Measurements from ENCODE around the gene ZBED1. TPM values are rescaled to one million over a fixed set of nuclear protein-coding genes. Genes with fewer than 3 reads are reported as not detected.
"Not testable (repeated sequence)": the region's sequence is repeated elsewhere in the genome, so short reads cannot be mapped to it uniquely, and the experiment has no call there.

Gene ZBED1
- total RNA-seq, 4 donors from 2014 or later: 37.2 to 41.1 (median 39.4) TPM

GRCh38 chrX:2507196-2507595 is 6.4 kb upstream of the ZBED1 start:
- Histone ChIP-seq H3K4me1 (no peaks in the 10 kb centered on the region), H3K27ac (no peak overlapping the region), H3K4me3 (no peak overlapping the region), H3K9me3 (no peaks in the 10 kb centered on the region), H3K36me3 (no peaks in the 10 kb centered on the region), H3K27me3 (no peaks in the 10 kb centered on the region)
- WGBS, 2 donors (ENCODE audit: low coverage in 1 of 2): 85 to 89% methylated on average over 3 of the region's 3 CpGs
- TF ChIP-seq EP300 (IDR thresholded peaks at IDR 0.05): no peak
- TF ChIP-seq POLR2A (IDR thresholded peaks at IDR 0.05): no peak
- TF ChIP-seq, protein P1, sequence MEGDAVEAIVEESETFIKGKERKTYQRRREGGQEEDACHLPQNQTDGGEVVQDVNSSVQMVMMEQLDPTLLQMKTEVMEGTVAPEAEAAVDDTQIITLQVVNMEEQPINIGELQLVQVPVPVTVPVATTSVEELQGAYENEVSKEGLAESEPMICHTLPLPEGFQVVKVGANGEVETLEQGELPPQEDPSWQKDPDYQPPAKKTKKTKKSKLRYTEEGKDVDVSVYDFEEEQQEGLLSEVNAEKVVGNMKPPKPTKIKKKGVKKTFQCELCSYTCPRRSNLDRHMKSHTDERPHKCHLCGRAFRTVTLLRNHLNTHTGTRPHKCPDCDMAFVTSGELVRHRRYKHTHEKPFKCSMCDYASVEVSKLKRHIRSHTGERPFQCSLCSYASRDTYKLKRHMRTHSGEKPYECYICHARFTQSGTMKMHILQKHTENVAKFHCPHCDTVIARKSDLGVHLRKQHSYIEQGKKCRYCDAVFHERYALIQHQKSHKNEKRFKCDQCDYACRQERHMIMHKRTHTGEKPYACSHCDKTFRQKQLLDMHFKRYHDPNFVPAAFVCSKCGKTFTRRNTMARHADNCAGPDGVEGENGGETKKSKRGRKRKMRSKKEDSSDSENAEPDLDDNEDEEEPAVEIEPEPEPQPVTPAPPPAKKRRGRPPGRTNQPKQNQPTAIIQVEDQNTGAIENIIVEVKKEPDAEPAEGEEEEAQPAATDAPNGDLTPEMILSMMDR (IDR thresholded peaks at IDR 0.05): no peak
- TF ChIP-seq POLR2AphosphoS5 (IDR thresholded peaks at IDR 0.05): no peak
- ATAC-seq: no peak

- H3K36me3 ChIP-seq, H3K9me3 ChIP-seq, H3K4me1 ChIP-seq, H3K27me3 ChIP-seq, H3K4me3 ChIP-seq, ATAC-seq, H3K27ac ChIP-seq: not testable (repeated sequence)
- 90 to 96% methylated on average over 3 to 8 of the region's 8 CpGs for WGBS, 2 donors (ENCODE audit: low coverage in 1 of 2)
Measured at GRCh38 chrX:2505341-2505740, 4.6 kb upstream of the ZBED1 start.

GRCh38 chrX:2504706-2505332 is 4.0 kb upstream of the ZBED1 start:
- Histone ChIP-seq H3K4me3 (no peak overlapping the region), H3K9me3 (no peaks in the 10 kb centered on the region), H3K36me3 (no peaks in the 10 kb centered on the region), H3K4me1 (peaks cover 0 to 10% (median 0%) of the 10 kb centered on the region in 3 donors), H3K27me3 (no peaks in the 10 kb centered on the region), H3K27ac (no peak overlapping the region)
- TF ChIP-seq, protein P1 (IDR thresholded peaks at IDR 0.05): no peak
- TF ChIP-seq POLR2AphosphoS5 (IDR thresholded peaks at IDR 0.05) (no peak), EP300 (IDR thresholded peaks at IDR 0.05) (no peak), POLR2A (IDR thresholded peaks at IDR 0.05) (no peak)
- no peak for ATAC-seq
- WGBS, 2 donors (ENCODE audit: low coverage in 1 of 2): 57 to 67% methylated on average over 4 to 5 of the region's 7 CpGs

GRCh38 chrX:2503591-2504500 is 3.1 kb upstream of the ZBED1 start:
- H3K27me3 ChIP-seq: no peaks in the 10 kb centered on the region
- H3K36me3 ChIP-seq: no peaks in the 10 kb centered on the region
- no peak overlapping the region for H3K27ac ChIP-seq
- TF ChIP-seq, protein P1 (IDR thresholded peaks at IDR 0.05): no peak
- TF ChIP-seq EP300 (IDR thresholded peaks at IDR 0.05): no peak
- no peak for TF ChIP-seq POLR2AphosphoS5 (IDR thresholded peaks at IDR 0.05)
- no peak for TF ChIP-seq POLR2A (IDR thresholded peaks at IDR 0.05)
- H3K9me3 ChIP-seq: no peaks in the 10 kb centered on the region
- H3K4me3 ChIP-seq: no peak overlapping the region
- 78 to 94% methylated on average over 3 of the region's 13 CpGs for whole genome bisulfite sequencing, 2 donors (ENCODE audit: low coverage in 1 of 2)
- ATAC-seq: no peak
- peaks cover 3 to 19% (median 6%) of the 10 kb centered on the region in 3 donors for H3K4me1 ChIP-seq

DNA sequence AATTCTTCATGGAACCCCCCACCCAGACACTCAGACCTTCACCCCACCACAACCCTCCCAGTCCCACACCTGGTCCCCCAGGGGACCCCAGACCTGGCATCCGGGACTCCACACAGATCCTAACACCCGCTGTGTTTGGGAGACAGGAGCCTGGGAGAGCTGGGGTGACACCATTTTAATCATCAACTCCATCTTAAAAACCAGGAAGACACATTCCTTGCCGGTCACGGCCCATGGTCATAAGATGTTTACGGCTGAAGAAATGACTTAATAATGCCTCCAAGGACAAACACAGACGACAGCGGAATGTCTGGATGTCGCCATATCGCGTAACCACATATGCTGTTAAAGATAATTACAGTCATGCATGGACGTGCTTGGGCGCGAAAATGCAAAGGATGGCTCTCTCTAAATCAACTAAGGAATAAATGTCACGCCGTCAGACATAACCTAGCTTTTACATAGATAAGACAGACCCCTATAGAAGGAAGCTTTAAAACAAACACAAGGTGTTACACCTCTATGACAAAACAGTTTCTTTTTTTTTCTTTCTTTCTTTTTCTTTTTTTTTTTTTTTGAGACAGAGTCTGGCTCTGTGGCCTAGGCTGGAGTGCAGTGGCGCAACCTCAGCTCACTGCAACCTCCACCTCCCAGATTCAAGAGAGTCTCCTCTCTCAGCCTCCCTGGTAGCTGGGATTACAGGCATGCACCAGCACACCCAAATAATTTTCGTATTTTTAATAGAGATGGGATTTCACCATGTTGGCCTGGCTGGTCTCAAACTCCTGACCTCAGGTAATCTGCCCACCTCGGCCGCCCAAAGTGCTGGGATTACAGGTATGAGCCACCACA is 2.1 kb upstream of the ZBED1 start:
- 61 to 85% methylated on average over 8 to 17 of the region's 19 CpGs for WGBS, 2 donors (ENCODE audit: low coverage in 1 of 2)
- Histone ChIP-seq H3K27me3 (no peaks in the 10 kb centered on the region), H3K4me1 (peaks cover 7 to 29% (median 10%) of the 10 kb centered on the region in 3 donors), H3K36me3 (no peaks in the 10 kb centered on the region), H3K4me3 (no peak overlapping the region), H3K9me3 (no peaks in the 10 kb centered on the region), H3K27ac (no peak overlapping the region)
- TF ChIP-seq, protein P1 (IDR thresholded peaks at IDR 0.05): no peak
- TF ChIP-seq POLR2A (IDR thresholded peaks at IDR 0.05) (no peak), EP300 (IDR thresholded peaks at IDR 0.05) (no peak), POLR2AphosphoS5 (IDR thresholded peaks at IDR 0.05) (no peak)
- no peak for ATAC-seq

Data from gastroesophageal sphincter (tissue), 4 donors.